ACHN (cell line): ENCODE results near the gene SCT.

Experiments used
- DNase-seq: peaks from one replicate; pipeline ENCODE4 v3.0.0-alpha.2; 2015
- in situ Hi-C: cut with HindIII; loops from 2 replicates; pipeline ENCODE4 v1.10.0; 2017; ENCODE audit warnings: low sequenced_read_pairs, low pct_ligation_motif_present, low pct_unique_long_range_greater_than_20kb

SCT gene

GRCh38 chr11:595400-595799 is 31.6 kb downstream of the SCT start:
- DNase-seq, result no peak
- in situ Hi-C loops, result no loop called here

- in situ Hi-C loops, result no loop called here
Observed at GRCh38 chr11:593347-593746, 33.6 kb downstream of the SCT start.

GRCh38 chr11:592918-593317 is 34.1 kb downstream of the SCT start:
- no peak for DNase-seq
- in situ Hi-C loops, result no loop called here

More at GRCh38 chr11:593347-593746, 33.6 kb downstream of the SCT start:
- no peak for DNase-seq

- in situ Hi-C loops, result no loop called here
- no peak for DNase-seq
Observed at GRCh38 chr11:592501-592900, 34.5 kb downstream of the SCT start.

- in situ Hi-C loops, result no loop called here
- no peak for DNase-seq
Observed at GRCh38 chr11:590997-591396, 36.0 kb downstream of the SCT start.

GRCh38 chr11:589798-590197 is 37.2 kb downstream of the SCT start:
- DNase-seq, result no peak
- in situ Hi-C loops, result no loop called here

GRCh38 chr11:587978-588380 is 39.0 kb downstream of the SCT start:
- DNase-seq, result peak; percentile 63

GRCh38 chr11:587546-587945 is 39.4 kb downstream of the SCT start:
- no peak for DNase-seq
- in situ Hi-C loops, result no loop called here

More at GRCh38 chr11:587978-588380, 39.0 kb downstream of the SCT start:
- in situ Hi-C loops, result no loop called here

GRCh38 chr11:586376-587316 is 40.3 kb downstream of the SCT start:
- in situ Hi-C loops, result no loop called here
- no peak for DNase-seq

- DNase-seq, result no peak
- in situ Hi-C loops, result no loop called here
Observed at GRCh38 chr11:584287-584686, 42.7 kb downstream of the SCT start.

GRCh38 chr11:581752-582151 is 45.2 kb downstream of the SCT start:
- no peak for DNase-seq
- in situ Hi-C loops, result no loop called here

- in situ Hi-C loops, result no loop called here
Observed at GRCh38 chr11:581342-581741, 45.6 kb downstream of the SCT start.

GRCh38 chr11:579830-580601 is 47.0 kb downstream of the SCT start:
- no peak for DNase-seq
- in situ Hi-C loops, result no loop called here

More at GRCh38 chr11:581342-581741, 45.6 kb downstream of the SCT start:
- no peak for DNase-seq

- in situ Hi-C loops, result no loop called here
- DNase-seq, result peak; percentile 44
Observed at GRCh38 chr11:578276-579035, 48.5 kb downstream of the SCT start.

- in situ Hi-C loops, result no loop called here
- no peak for DNase-seq
Observed at GRCh38 chr11:577611-577894, 49.4 kb downstream of the SCT start.

GRCh38 chr11:576811-577610 is 50.0 kb downstream of the SCT start:
- DNase-seq, result no peak
- in situ Hi-C loops, result no loop called here
